Neutrophil (primary cell): Measurements from ENCODE around the gene EXT2.

ENCODE experiments used
- H3K27ac ChIP-seq: fragments of 200-600 bp; sonication (generic); 2 replicates; pipeline ENCODE4 v1.5.1; 2016; ENCODE audit warnings: mild to moderate bottlenecking, moderate library complexity
- H3K27me3 ChIP-seq: fragments of 200-600 bp; sonication (generic); 2 replicates; pipeline ENCODE4 v1.6.0; 2016; ENCODE audit warnings: mild to moderate bottlenecking
- H3K36me3 ChIP-seq: fragments of 200-600 bp; sonication (generic); 2 replicates; pipeline ENCODE4 v1.5.1; 2017
- H3K4me1 ChIP-seq, 2 experiments: fragments of 200-600 bp in 1 of 2; sonication (generic) in 1 of 2; 1 replicate in 1 of 2; 2 replicates in 1 of 2; pipeline versions ENCODE4 v1.5.1 to v1.6.1; 2013 to 2016; ENCODE audit warnings: low read depth in 1 of 2, low read length in 1 of 2, mild to moderate bottlenecking in 1 of 2, moderate library complexity in 1 of 2; ENCODE audit not compliant: control insufficient read depth in 1 of 2, insufficient read depth in 1 of 2
- H3K4me3 ChIP-seq, 2 experiments: fragments of 200-600 bp in 1 of 2; sonication (generic) in 1 of 2; 1 replicate in 1 of 2; 2 replicates in 1 of 2; pipeline ENCODE4 v1.5.1; 2013 to 2016; ENCODE audit warnings: low read depth in 1 of 2, low read length in 1 of 2, mild to moderate bottlenecking in 1 of 2, moderate library complexity in 1 of 2
- H3K9me3 ChIP-seq: fragments of 200-600 bp; sonication (generic); 2 replicates; pipeline ENCODE4 v1.5.1; 2016
- CTCF ChIP-seq: fragments of 200-600 bp; sonication (generic); IDR thresholded peaks from 2 replicates; pipeline ENCODE4 v1.5.1; 2016; ENCODE audit warnings: antibody characterized with exemption

The EXT2 gene

DNA sequence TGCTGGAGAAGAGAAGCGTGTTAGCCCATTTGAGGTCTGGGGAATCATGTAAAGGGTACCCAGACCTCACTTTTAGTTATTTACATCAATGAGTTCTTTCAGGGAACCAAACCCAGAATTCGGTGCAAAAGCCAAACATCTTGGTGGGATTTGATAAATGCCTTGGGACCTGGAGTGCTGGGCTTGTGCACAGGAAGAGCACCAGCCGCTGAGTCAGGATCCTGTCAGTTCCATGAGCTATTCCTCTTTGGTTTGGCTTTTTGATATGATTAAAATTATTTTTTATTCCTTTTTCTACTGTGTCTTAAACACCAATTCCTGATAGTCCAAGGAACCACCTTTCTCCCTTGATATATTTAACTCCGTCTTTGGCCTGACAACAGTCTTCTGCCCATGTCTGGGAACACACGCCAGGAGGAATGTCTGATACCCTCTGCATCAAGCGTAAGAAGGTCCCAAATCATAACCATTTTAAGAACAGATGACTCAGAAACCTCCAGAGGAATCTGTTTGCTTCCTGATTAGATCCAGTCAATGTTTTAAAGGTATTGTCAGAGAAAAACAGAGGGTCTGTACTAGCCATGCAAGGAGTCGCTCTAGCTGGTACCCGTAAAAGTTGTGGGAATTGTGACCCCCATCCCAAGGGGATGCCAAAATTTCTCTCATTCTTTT, 149.3 kb downstream of the EXT2 start:
- H3K27me3 ChIP-seq, result no peaks in the 10 kb centered on the region
- no peak for TF ChIP-seq CTCF
- no peak overlapping the region for H3K27ac ChIP-seq
- H3K4me1 ChIP-seq, result no peaks in the 10 kb centered on the region
- H3K9me3 ChIP-seq, result no peaks in the 10 kb centered on the region
- no peak overlapping the region for H3K4me3 ChIP-seq
- peaks cover 7% of the 10 kb centered on the region for H3K36me3 ChIP-seq

GRCh38 chr11:44246726-44247125, 151.2 kb downstream of the EXT2 start:
- H3K27ac ChIP-seq, result no peak overlapping the region
- no peak overlapping the region for H3K4me3 ChIP-seq
- TF ChIP-seq CTCF, result no peak
- H3K27me3 ChIP-seq, result no peaks in the 10 kb centered on the region
- no peaks in the 10 kb centered on the region for H3K4me1 ChIP-seq
- peaks cover 7% of the 10 kb centered on the region for H3K36me3 ChIP-seq
- no peaks in the 10 kb centered on the region for H3K9me3 ChIP-seq

DNA sequence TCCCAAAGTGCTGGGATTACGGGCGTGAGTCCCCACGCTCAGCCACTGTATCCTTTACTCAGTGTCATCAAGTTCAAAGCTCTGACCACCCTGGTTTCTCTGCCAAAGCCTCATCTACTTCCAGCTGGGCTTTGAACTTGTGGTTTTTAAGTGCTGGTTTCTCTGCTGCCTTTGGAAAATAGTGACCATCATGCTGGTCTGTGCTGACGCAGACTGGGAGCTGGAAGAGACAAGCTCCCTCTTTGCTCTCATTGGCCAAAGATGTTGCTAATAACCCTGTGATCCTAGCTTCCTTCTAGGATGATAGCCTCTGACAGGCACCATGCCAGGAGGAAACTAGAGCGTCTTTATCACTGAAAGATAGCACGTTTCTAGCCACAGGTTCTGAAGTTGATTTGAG, 152.0 kb downstream of the EXT2 start:
- H3K9me3 ChIP-seq, result no peaks in the 10 kb centered on the region
- no peak for TF ChIP-seq CTCF
- no peak overlapping the region for H3K27ac ChIP-seq

DNA sequence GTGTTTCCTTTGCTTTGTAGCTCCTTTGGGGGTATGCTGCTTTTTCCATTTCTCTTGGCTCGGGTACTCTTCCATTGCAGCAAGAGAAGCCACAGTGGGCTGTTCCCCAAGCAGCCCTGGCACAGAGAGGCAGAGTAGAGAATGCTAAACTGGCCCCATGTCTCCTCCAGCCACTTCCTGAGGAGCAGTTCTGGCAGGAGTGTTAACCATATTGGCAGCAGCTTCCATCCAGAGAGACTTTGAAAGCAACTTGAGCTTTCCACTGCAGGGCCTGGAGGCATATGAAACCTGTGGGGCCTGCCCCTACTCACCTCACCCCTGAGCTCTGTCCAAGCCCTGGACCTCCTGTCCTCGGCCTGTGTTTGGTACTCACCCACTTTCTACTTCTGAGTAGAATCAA, 152.6 kb downstream of the EXT2 start:
- no peak for TF ChIP-seq CTCF
- Histone ChIP-seq H3K27me3 (no peaks in the 10 kb centered on the region), H3K4me1 (no peaks in the 10 kb centered on the region), H3K36me3 (peaks cover 7% of the 10 kb centered on the region), H3K4me3 (no peak overlapping the region), H3K9me3 (no peaks in the 10 kb centered on the region), H3K27ac (no peak overlapping the region)

More for the DNA sequence above, 152.0 kb downstream of the EXT2 start:
- Histone ChIP-seq H3K36me3 (peaks cover 7% of the 10 kb centered on the region), H3K4me3 (no peak overlapping the region), H3K4me1 (no peaks in the 10 kb centered on the region), H3K27me3 (no peaks in the 10 kb centered on the region)

GRCh38 chr11:44250421-44250820, 154.9 kb downstream of the EXT2 start:
- Histone ChIP-seq H3K4me1 (no peaks in the 10 kb centered on the region), H3K36me3 (no peaks in the 10 kb centered on the region), H3K27me3 (no peaks in the 10 kb centered on the region), H3K27ac (no peak overlapping the region), H3K4me3 (no peak overlapping the region), H3K9me3 (no peaks in the 10 kb centered on the region)
- no peak for TF ChIP-seq CTCF
